Activated CD8-positive, alpha-beta T cell treated with anti-CD3 and anti-CD28 coated beads for 36 hours (primary cell): ENCODE data around the gene RUNX1. TPM values are rescaled to one million over a fixed set of nuclear protein-coding genes. Genes with fewer than 3 reads are reported as not detected.
A peak's percentile ranks its signal among the peaks of the same experiment; 100 is the strongest.

Experiments
- ATAC-seq: fragments of 200-7000 bp; cut with Tn5 transposase; one replicate; pipeline ENCODE4 v1.10.0; 2021; ENCODE audit warnings: mild to moderate bottlenecking, moderate library complexity
- CTCF ChIA-PET: fragments of 350-600 bp; sonication (Branson Sonifier 250); formaldehyde crosslinking; loops from one replicate; lab custom pipeline; 2021; ENCODE audit warnings: antibody characterized with exemption; lab: Charles Lee
- POLR2A ChIA-PET: fragments of 350-600 bp; sonication (Branson Sonifier 250); formaldehyde crosslinking; loops from one replicate; lab custom pipeline; 2021; ENCODE audit warnings: antibody characterized with exemption; lab: Charles Lee
- DNase-seq: peaks from one replicate; pipeline ENCODE4 v3.0.0-alpha.2; 2020
- H3K27ac Mint-ChIP-seq: one replicate; pipeline ENCODE4 v1.8.0; 2021; ENCODE audit warnings: mild to moderate bottlenecking, mixed read lengths
- H3K27me3 Mint-ChIP-seq: one replicate; pipeline ENCODE4 v1.8.0; 2021; ENCODE audit warnings: mixed read lengths
- H3K36me3 Mint-ChIP-seq: one replicate; pipeline ENCODE4 v1.8.0; 2021; ENCODE audit warnings: low read depth, mixed read lengths
- H3K4me1 Mint-ChIP-seq: one replicate; pipeline ENCODE4 v1.8.0; 2021; ENCODE audit warnings: low read depth, mixed read lengths
- H3K4me3 Mint-ChIP-seq: one replicate; pipeline ENCODE4 v1.8.0; 2021; ENCODE audit warnings: mild to moderate bottlenecking, moderate library complexity, mixed read lengths
- H3K9me3 Mint-ChIP-seq: one replicate; pipeline ENCODE4 v1.8.0; 2021; ENCODE audit warnings: mixed read lengths
- CTCF ChIP-seq: fragments of 200-600 bp; IDR thresholded peaks from one replicate; pipeline ENCODE4 v1.8.0; 2022; ENCODE audit warnings: antibody characterized with exemption, mild to moderate bottlenecking
- intact Hi-C: fragments of 100-400 bp; cut with micrococcal nuclease; formaldehyde crosslinking; loops from one replicate; pipeline ENCODE4 v1.10.0; 2022
- total RNA-seq, 2 experiments: library from RNA; stranded (reverse); gene quantifications; one replicate each; pipeline ENCODE4 v1.2.3, GENCODE V29; 2021

Gene RUNX1
- total RNA-seq, 2 experiments from 2014 or later = 18.7 to 19.0 TPM

- Mint-ChIP-seq H3K27me3 (no peaks in the 10 kb centered on the region), H3K36me3 (peaks cover 22% of the 10 kb centered on the region), H3K27ac (peak overlapping the region; percentile 47), H3K4me3 (no peak overlapping the region), H3K4me1 (peaks cover 77% of the 10 kb centered on the region), H3K9me3 (no peaks in the 10 kb centered on the region)
- TF ChIP-seq CTCF = no peak
- intact Hi-C loops = no loop called here
- ATAC-seq (no peak), DNase-seq (no peak)
- ChIA-PET POLR2A (interaction anchor here (0.5 to 1.5 kb wide), 2 partner anchors 18 to 56 kb away, joined by 3 read pairs; no protein-coding TSS in a partner anchor), CTCF (interaction anchor here (0.8 kb wide), 1 partner anchor 32 kb away, joined by 3 read pairs; no protein-coding TSS in a partner anchor)
Measured at GRCh38 chr21:34924771-34925419, 124.2 kb downstream of the RUNX1 start.

GRCh38 chr21:34924194-34924593 is 124.9 kb downstream of the RUNX1 start:
- TF ChIP-seq CTCF = no peak
- Mint-ChIP-seq H3K36me3 (peaks cover 22% of the 10 kb centered on the region), H3K27me3 (no peaks in the 10 kb centered on the region), H3K27ac (peak overlapping the region; percentile 50), H3K4me3 (no peak overlapping the region), H3K4me1 (peaks cover 78% of the 10 kb centered on the region), H3K9me3 (no peaks in the 10 kb centered on the region)
- intact Hi-C loops = no loop called here
- ChIA-PET POLR2A (interaction anchor here (0.8 to 1.7 kb wide), 4 partner anchors 11 to 19 kb away, joined by 3 to 4 read pairs (median 4); no protein-coding TSS in a partner anchor), CTCF (interaction anchor here (0.7 to 1.1 kb wide), 3 partner anchors 8 to 66 kb away, joined by 3 read pairs; no protein-coding TSS in a partner anchor)
- ATAC-seq (no peak), DNase-seq (no peak)

- peaks cover 76% of the 10 kb centered on the region for H3K4me1 Mint-ChIP-seq
- no peaks in the 10 kb centered on the region for H3K27me3 Mint-ChIP-seq
- CTCF ChIA-PET = interaction anchor here (0.6 to 1.1 kb wide), 3 partner anchors 9 to 151 kb away, joined by 3 read pairs; no protein-coding TSS in a partner anchor
Measured at GRCh38 chr21:34923626-34924025, 125.5 kb downstream of the RUNX1 start.

GRCh38 chr21:34923202-34923601 is 125.9 kb downstream of the RUNX1 start:
- TF ChIP-seq CTCF = no peak
- Mint-ChIP-seq H3K4me3 (no peak overlapping the region), H3K4me1 (peaks cover 75% of the 10 kb centered on the region), H3K36me3 (peaks cover 22% of the 10 kb centered on the region), H3K27me3 (no peaks in the 10 kb centered on the region), H3K27ac (peak overlapping the region; percentile 50), H3K9me3 (no peaks in the 10 kb centered on the region)
- CTCF ChIA-PET = interaction anchor here (0.6 to 1.1 kb wide), 3 partner anchors 9 to 152 kb away, joined by 3 read pairs; no protein-coding TSS in a partner anchor
- ATAC-seq = peak; percentile 62
- DNase-seq = peak; percentile 21
- POLR2A ChIA-PET = interaction anchor here (0.8 to 1.7 kb wide), 5 partner anchors 14 to 43 kb away, joined by 3 to 4 read pairs (median 3); no protein-coding TSS in a partner anchor
- intact Hi-C loops = no loop called here

More at GRCh38 chr21:34923626-34924025, 125.5 kb downstream of the RUNX1 start:
- POLR2A ChIA-PET = interaction anchor here (0.8 to 1.7 kb wide), 6 partner anchors 11 to 42 kb away, joined by 3 to 4 read pairs (median 3); no protein-coding TSS in a partner anchor
- intact Hi-C loops = no loop called here
- no peak for ATAC-seq
- no peak for TF ChIP-seq CTCF
- Mint-ChIP-seq H3K4me3 (no peak overlapping the region), H3K36me3 (peaks cover 22% of the 10 kb centered on the region), H3K27ac (peak overlapping the region; percentile 50), H3K9me3 (no peaks in the 10 kb centered on the region)
- DNase-seq = no peak
